GM21423 (cell line): ENCODE measurements around the gene FAM156A.
"Not testable (repeated sequence)": the region's sequence is repeated elsewhere in the genome, so short reads cannot be mapped to it uniquely, and the experiment has no call there.

Source experiments
- ATAC-seq: cut with Tn5 transposase; IDR thresholded peaks from one replicate; pipeline ENCODE4 v1.9.1; 2021; ENCODE audit warnings: mild to moderate bottlenecking, moderate library complexity; ENCODE audit not compliant: unreplicated experiment

The FAM156A gene

DNA sequence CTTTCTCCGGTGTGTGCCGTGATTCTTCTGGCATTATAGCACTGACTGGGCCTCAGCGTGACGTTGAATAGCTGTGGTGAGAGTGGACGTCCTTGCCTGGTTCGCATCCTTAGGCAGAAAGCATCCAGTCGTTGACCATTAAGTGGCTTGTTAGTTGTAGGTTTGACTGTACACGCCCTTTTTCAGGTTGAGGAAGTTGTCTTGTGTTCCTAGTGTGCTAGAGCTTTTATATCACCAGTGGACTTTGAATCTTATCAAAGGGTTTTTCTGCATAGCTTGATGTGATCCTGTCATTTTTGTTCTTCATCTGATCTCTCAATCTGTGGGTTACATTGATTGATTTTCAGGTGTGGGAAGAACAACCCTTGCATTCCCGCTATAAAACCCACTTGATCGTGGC, 52.8 kb downstream of the FAM156A start:
- not testable (repeated sequence) for ATAC-seq
